Stimulated activated CD4-positive, alpha-beta T cell treated with anti-CD3 and anti-CD28 coated beads, Interleukin-4, amount 100 ng/mL, for 1 hour (primary cell): ENCODE measurements around the gene DIDO1.

Experiments used
- DNase-seq: peaks from one replicate; pipeline ENCODE4 v3.0.0-alpha.2; 2020

DIDO1 gene

DNA sequence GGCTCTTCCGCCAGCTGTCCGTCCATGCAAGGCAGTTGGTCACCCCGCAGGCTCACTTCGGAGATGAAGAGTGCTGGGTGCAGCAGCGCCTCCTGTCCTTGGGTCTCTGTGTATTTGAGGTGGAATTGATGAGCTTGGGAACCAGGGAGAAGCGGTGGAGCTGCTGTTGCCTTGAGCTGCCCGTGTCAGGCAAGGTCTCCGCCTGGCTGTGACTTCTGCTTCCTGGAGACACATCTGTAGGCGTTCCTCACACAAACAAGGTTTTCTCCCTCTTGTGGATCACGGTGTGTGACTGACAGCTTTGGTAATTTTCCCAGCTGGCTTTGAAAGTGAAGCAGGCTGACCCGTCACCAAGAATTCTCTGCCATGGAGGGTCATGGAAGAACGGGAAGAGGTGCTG, 23.7 kb upstream of the DIDO1 start:
- no peak for DNase-seq

DNA sequence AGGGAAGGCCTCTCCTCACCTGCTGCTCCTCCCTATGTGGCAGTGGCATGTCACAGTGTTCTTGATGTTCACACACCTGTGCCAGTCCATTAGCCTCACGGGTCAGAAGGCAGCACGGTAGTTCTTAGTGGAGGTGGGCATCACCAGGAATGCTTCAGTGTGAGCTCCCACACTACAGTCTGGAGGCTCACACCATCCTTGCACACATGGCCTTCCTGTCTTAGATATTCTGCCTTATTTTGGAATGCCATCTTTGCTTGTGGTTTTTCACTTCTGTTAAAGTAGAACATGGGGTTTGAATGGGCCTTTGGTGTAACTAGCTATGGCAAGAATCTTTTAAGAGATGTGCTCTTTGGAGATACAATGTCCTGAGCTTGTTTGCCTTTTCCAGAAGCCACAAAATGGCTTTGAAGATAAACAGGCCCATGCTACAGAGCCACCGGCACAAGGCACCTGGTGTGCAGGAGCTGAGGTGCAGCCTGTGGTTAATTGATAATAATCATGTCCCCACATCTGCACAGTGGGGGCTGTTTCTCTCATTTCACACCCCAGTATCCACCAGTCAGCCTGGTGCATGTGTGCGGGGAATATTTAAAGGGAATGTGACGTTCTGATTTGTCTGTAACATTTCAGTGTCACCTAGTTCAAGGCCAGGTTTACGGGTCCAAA, 23.0 kb upstream of the DIDO1 start:
- DNase-seq = no peak

DNA sequence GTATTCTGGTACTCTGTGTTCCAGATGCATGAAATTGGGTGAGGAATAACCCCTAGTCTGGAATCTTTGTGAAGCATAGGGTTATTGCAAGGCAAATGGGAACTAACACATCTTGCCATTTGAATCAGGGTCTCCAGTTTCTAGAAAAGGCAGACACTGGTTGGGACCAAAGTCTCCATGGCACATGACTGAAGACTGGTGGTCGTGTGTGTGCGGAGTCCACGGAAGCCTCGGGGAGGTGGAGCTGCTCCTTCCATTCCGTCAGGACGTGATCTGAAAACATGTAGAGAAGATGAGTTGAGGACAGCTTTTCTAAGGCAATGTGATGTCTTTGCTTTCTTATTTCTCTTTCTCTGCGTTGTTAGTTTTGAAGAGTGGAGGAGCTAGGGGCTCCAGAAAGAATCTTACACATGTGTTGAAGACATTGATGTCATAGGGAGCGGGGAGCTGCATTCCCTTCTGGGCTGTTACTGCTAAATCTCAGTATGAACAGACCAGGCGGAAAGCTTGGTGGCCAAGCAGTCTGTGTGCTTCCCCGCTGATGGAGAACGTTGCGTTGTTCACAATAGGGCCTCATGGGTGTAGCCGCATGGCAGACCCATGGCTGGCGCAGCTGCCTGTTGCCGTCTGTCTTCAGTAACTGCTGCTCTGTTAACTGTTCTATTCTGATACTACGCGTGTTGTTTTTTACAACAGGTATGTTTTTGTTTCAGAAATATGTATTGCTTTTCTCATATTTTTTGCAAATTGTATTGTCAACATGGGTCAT, 21.4 kb upstream of the DIDO1 start:
- DNase-seq = no peak

DNA sequence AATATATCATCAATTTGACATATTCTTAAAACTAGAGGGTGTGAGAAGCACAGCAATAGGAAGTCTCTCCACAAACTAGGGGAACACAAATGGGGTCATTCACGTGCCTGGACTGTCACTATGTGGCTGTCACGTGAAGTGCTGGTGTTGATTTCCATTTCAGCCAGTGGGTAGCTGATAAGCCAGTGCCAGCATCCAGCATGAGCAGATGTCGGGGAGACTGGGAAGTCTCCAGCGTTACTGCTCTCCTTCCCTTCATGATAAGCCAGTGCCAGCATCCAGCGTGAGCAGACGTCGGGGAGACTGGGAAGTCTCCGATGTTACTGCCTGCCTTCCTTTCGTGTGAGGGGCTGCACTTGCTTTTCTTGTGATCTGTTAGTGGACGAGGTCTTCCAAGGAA, 20.6 kb upstream of the DIDO1 start:
- no peak for DNase-seq

DNA sequence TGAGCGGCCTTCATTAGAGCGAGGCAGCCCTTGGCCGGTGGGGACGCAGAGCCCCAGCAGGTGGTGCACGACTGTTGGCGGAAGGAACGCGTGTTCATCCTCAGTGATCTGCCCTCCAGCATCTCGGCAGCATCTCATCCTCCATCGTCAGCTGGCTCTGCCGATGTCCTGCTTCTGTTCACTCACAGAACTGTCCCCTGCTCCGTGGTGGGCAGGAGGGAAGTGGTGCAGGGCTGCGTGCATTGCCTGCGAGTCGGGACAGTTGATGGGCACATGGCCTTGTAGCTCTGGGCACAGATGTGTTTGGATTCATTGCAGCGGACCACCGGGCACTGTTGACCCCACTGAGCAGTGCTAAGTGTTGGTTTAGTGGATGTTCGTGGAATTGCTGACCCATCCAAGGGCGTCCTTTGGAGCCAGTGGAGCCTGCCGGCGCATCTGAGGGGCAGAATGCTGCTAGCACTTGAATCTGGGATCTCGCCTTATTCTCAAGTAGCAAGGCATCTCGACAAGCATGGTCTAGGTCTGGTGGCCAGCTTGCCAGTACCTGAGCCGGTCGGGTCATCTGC, 19.6 kb upstream of the DIDO1 start:
- no peak for DNase-seq

DNA sequence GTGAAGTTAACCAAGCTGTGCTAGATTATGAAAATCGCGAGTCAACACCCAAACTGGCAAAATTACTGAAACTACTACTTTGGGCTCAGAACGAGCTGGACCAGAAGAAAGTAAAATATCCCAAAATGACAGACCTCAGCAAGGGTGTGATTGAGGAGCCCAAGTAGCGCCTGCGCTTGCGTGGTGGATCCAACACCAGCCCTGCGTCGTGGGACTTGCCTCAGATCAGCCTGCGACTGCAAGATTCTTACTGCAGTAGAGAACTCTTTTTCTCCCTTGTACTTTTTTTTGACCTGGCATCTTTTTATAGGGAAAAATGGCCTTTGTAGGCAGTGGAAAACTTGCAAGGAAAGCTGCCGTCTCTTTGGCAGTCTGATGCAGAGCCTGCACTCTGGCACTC, 18.4 kb upstream of the DIDO1 start:
- DNase-seq = no peak

DNA sequence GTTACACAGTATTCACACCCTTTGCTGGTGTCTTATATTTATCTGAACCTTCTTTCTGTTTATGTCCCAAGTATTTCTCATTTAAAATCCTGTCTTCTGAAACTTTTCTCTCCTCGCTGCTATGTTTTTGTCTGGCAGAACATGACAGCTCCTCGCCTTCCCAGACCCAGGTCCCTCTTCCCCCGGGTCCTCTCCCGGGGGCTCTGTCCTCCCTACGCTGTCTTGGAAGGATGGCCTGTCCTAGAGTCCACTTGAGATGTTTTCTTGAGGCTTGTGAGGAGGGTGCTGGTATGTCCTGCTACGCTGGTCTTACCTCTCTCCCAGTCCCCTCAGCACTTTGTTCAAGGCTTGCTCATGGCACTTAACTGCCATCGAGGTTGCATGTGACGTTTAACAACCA, 17.9 kb upstream of the DIDO1 start:
- no peak for DNase-seq

DNA sequence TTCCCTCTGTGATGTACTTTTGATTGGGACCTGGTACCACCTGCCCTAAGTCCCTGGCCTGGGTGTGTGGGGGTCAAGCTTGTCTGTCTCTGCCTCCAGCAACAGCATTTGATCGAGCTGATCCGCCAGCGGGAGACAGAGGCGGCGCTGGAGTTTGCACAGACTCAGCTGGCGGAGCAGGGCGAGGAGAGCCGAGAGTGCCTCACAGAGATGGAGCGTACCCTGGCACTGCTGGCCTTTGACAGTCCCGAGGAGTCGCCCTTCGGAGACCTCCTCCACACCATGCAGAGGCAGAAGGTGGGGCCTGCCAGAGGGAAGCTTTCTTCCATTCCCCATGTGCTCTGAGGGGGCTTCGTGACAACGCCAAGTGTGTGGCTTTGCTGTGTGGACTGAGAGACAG, 17.1 kb upstream of the DIDO1 start:
- DNase-seq = no peak

DNA sequence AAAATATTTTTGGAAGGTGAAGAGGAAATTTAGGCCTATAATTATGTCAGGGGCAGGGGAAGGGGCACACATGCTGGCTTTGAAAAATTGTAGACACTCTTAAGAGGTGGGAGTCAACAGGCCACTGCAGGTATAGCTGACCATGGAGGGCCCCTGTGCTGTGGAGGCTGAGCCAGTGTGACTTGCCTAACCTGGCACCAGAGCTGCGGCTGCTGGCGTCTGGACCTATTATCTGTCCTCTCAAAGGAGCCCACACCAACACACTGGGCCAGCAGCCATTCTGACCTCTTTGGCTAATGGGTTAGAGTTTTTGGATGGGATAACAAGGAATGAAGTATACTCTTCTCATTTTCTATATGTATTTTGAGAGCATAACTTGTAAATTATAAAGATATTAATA, 16.2 kb upstream of the DIDO1 start:
- no peak for DNase-seq

DNA sequence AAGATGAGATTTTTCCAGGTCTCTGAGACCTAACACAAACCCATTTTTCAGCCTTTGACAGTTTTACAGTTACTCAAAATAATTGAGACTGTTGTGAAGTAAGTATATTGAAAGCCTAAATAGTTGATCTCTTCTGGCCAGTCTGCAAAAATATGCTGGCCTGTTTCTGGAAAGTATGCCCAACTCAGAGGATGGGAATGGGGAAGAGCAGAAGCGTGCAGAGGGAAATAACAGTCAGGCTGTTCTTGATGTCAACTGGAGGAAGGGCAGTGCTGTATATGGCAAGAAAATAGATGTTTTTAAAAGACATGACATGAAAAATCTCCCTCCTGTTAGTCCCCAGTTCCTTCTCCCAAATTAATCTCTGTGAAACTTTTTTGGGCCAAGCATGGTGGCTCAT, 15.5 kb upstream of the DIDO1 start:
- DNase-seq = no peak

DNA sequence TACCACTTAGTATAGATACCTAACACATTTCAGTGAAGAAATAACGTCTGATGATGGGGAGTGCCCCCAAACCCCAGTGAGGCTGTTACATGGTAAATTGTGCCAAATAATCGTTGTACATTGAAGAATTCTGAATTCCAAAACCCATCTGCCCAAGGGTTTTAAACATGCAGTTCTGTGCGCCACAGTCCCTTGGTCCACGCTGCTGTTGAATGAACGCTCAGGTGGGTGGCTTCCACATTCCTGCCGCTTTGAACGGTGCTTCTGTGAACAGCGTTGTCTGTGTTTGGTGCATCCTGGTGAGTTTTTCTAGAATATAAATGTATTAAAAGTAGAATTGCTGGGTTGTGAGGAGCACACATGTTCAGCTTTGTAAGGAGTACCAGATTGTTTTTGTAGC, 14.6 kb upstream of the DIDO1 start:
- DNase-seq = no peak

DNA sequence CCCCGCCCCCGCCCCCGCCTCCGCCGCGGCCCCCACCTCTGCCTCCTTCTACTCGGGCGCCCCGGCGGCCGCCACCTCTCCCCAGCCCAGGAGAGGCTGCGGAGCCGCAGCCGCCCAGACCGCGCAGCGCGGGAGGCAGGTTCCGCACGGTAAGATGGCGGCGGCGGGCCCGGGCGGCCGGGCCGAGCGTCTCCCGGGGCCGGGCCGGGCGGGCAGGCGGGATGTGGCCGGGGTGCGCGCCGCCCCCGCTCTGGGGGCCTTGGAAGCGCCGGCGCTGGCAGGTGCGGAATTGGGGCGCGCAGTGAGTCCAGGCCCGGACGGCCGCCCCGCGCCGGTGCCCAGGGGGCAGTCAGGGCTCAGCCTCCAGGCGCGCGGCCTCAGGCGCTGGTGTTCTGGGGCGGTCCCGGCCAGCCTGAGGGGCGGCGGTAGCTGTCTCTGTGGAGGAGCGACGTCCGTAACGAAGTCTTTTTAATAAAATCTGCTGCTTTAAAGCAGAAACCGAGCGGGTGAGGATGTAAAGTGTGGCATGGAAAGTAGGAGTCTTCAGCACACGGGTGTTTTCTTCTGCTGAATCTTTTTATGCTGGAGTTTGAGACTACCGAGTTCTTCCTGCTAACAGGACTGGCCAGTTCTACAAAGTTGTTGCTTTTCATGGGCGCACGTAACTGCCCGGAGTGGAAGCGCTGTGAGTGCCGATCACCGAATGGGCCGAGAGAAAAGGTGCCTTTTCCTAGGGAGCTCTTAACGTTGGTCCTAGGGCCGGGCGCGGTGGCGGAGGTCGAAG, 12.0 kb upstream of the DIDO1 start, which contains the start of gene GID8:
TSS of gene GID8 (plus strand) at position 43 of the 784 bp plus-strand sequence. CDS start 3,356 bp downstream, outside the sequence.
- peak; percentile 51 for DNase-seq

DNA sequence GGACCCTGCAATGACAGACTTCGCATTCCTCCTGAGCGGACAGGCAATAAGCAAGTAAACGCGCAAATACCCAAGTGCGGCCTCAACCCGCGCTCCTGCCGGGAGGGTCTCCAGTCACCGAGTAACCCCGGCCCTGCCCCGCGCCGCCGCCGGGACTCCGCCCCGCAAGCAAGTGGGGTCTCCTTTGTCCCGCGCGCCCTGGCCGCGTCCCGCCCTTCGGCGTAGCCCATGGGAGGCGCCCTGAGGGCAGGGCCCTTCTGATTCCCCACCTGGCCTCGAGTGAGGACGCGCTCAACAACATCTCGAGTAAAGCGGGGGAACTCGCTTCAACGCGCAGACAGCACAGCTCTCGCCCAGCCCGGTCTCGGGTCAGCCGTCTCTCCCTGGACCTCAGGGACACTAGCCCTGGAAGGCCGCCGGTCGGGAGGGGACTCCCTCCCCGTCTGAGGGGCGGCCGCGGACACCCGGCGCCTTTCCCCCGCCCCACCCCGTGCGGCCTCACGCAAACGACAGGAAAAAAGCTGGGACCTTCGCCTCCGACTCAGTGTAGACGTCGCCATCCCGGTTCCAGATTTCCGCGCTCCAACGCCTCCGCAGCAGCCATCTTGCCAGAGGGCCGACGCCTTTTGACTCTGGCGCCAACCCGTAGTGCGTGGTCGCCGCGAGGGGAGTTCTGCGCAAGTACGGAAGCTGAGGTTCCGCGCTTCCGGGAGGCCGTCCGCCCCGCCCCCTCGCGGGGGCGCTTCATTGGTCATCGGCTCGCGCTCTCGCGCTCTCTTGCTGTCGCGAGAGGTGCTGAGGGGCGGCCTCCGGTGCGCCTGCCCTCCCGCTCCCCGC, 11.2 kb upstream of the DIDO1 start:
- peak; percentile 97 for DNase-seq

DNA sequence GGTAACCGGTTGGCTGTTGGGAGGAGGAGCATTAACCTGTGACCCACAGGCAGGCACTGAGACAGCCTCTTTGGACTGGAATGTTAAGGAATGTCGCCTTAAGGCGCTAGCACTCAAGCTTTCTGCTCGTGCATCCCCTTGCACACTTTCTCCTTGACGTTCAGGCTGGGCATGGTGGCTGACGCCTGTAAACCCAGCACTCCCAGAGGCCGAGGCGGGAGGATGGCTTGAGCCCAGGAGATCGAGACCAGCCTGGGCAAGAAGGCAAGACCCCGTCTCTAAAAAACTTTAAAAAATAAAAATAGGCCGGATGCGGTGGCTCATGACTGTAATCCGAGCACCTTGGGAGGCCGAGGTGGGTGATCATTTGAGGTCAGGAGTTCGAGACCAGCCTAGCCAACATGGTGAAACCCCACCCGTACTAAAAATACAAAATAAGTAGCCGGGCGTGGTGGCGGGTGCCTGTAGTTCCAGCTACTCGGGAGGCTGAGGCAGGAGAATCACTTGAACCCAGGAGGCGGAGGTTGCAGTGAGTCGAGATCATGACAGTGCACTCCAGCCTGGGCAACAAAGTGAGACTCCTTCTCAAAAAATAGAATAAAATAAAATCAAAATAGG, 9.8 kb upstream of the DIDO1 start:
- no peak for DNase-seq

DNA sequence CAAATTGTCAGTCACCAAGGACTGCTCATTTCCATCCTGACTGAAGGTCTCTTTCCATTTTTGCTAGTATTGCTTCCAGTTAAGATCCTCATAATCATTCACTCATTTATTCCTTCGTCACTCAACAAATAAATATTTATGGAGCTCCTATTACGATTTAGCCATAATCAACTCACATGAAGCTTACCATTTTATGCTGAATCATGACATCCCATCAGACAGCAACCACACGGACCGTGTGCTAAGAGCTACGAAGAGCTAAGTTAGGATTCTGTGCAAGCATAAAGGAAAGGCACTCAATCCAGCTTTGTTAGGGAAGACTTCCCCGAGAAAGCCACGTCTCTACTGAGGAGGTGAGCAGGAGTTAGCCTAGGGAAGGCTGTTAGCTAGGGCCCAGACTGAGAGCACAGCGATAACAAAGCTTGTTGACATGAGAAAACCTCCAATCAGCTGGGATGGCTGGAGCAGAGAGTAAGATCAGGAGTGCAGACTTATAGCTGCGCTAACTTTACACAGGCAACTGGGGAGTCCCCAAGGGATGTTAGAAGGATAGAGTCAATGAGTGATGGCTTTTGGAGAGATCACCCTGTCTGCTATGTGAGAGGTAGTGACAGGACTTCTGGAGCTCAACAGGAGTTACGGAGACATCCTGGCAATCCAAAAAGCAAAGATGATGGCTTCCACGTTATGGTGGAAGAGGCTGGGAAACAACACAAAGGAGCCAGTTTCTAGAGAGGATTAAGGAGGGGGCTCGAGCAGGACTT, 9.1 kb upstream of the DIDO1 start:
- no peak for DNase-seq

DNA sequence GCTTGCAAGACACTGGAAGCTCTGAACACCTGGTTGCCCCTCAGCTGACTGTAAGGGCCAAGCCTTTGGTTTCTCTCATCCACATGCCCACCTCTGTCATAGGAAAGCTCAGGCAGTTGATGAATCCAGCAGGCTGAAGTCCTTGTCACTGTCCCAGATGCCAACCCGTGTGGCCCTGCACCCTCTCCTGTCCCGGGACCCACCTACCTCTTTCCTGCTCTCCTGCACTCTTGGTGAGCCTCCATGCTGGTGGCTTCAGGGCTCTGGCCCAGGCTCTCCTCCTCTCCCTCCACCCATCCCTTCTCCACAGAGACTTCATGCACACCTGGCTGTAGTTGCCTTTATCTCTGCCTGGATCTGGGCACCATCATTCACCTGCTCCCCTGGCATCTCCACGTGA, 7.7 kb upstream of the DIDO1 start:
- no peak for DNase-seq

DNA sequence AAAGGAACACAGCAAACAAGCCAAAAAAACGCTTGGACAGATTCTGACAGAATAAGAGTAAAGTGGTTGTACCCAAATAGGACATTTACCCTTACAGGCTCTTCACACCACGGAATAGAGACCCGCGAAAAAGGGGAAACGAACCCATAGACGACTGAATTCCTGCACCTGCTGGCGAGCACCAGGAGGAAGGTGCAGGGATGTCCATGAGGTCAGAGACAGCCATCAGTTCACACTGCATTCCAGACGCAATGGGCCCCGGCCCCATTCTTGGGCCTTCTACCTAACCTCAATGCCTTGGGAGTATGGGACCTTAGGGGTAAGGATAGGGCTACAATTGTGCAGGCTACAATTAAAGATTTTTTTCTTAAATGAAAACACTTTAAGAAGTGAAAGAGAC, 5.2 kb upstream of the DIDO1 start:
- DNase-seq = no peak

DNA sequence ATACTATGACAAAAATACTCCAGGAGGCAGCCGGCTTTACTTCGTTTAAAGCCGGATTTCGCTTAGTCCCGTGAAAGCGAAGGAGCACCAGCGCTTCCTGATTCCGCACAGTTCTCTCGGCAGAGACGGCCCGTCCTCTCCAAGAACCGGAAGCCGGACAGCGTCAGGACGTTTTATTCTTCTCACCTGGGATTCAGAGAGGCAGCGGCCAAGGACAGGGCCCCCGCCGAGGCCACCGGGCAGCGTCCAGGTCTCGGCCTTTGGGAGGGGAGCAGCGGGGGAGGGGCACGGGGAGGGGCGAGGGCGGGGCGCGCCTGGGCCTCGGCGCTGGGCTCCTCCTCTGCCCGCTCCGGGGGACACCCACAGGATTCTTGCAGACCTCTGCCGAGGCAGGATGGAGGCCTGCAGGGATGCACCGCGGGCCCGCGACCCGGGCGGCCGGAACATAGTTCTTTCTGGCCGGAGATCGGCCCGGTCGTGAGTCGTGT, 2.8 kb upstream of the DIDO1 start:
- peak; percentile 62 for DNase-seq

DNA sequence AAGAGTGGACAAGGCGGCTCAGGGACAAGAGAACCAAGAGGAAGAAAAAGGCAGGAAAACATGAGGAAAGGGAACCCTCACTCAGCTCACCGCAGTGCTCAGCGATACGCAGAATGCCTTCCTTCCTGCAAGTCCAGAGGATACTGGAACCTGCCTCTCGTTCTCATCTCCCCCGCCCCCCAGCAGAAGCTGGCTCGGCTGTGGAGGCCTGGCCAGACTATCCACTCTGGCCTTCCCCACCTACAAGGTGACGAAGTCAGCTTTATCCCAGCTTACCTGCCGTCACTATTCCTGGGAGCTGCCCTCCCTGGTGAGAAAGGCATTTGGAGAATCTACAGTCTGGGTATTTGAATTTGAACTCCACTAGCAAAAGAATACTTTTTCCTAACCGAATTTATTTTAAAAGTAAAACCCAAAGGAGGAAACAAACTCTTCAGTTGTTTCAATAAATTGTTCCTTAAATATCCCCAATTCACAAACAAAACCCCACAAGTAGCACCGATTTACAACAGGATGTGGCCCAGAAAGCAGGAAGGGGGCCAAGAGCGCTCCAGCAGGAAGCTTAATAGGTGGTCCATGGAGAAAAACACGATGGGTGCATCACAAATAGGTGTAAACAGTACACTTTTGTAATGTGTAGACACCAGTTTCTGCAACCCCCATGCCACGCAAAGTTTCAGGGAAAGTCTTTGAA, 2.1 kb upstream of the DIDO1 start:
- DNase-seq = no peak

DNA sequence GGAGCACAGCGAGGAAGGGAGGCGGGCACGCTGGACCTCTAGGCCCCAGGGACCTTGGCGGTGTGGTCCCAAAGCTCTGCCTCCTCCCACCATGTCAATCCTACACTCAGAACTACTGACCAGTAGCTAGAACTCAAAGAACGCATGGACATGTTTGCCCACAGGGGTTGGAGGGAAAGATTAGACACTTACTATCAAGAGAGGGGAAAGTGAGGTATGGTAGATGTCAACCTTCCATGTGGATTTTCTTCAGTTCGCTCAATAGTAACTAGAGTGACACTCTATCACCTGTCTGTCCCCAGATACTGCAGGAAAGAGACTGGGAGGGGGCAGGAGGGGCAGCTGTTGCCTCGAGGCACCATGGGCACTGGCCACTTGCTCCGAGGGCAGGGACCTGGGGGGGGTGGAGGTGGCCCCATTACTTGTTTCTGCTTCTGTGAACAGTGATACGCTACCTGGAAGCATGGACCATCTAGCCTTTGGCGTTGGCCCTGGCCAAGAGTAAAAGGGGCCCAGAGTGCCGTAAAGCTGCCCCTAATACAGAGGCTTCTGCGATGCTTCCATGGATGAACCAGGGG, 912 bp upstream of the DIDO1 start:
- DNase-seq = no peak
